HG02623 (cell line): ENCODE results near the gene SCG5.

Experiments
- ATAC-seq: cut with Tn5 transposase; IDR thresholded peaks from one replicate; pipeline ENCODE4 v1.9.1; 2021; ENCODE audit warnings: moderate library complexity; ENCODE audit not compliant: unreplicated experiment

The SCG5 gene

DNA sequence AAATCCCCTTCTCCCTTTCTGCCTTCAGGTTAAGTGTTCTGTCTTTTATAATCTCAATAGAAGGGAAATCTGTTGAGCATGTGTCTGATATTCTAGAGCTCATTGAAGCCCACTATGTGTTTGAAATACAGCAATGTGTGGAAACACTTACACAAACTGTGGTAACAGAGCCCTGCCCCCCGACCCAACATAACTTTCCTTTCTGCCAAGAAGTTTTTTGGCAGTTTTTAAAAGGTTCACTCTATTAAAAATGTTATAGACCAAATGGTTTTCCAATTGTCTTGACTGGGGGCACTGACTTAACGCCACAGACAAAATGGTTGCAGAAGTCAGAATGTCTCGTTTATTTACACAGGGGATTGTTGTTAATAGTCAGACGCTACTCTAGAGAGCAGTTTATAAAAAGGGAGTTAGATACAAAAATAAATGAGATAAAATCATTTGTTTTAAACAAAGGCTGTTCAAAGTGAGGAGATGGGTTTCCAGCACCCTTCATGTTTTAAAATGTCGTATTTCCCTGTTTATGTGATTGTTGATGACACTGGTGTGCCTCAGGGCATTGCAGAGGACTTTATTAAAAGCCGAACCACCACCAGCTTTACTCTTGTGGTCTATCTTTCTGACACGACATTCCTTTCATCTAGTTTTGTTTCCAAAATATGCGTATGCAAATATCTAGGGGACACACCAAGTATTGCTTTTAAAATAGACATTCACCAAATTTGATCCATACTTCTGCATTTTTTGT, 49.6 kb downstream of the SCG5 start:
- ATAC-seq: no peak

DNA sequence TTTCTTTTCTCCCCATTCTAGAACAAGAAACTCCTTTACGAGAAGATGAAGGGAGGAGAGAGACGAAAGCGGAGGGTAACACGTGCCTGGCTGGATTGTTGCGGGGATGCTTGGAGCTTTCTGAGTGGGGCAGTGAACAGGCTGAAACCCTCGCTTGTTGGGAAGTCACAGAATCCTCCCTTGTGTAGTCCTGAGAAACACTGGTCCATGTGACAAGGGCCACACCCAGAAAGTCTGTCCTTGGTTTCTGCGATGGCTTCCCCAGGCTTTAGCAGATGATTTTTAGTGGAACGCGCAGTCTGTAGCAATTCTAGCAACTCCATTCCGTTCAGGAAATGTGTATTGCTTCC, 50.2 kb downstream of the SCG5 start:
- no peak for ATAC-seq

DNA sequence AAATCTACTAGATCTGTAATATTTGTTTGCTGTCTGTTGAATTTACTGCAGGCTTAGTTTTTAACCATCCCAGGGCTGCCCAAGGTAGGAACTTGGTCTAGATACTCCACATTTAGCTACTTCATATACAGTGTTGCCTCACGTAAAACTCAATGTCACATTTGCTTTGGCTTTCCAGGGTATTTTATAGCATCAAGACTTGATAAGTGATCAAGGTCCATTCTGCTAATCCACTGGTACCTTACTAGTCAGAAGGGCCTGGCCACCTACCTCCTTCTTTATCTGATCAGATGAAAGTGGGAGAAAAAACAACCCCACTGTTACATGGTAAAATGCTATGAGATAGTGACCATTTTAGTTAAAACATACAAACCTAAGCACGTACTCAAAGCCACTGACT, 50.8 kb downstream of the SCG5 start:
- ATAC-seq: no peak

GRCh38 chr15:32694222-32694983, 52.9 kb downstream of the SCG5 start:
- no peak for ATAC-seq

DNA sequence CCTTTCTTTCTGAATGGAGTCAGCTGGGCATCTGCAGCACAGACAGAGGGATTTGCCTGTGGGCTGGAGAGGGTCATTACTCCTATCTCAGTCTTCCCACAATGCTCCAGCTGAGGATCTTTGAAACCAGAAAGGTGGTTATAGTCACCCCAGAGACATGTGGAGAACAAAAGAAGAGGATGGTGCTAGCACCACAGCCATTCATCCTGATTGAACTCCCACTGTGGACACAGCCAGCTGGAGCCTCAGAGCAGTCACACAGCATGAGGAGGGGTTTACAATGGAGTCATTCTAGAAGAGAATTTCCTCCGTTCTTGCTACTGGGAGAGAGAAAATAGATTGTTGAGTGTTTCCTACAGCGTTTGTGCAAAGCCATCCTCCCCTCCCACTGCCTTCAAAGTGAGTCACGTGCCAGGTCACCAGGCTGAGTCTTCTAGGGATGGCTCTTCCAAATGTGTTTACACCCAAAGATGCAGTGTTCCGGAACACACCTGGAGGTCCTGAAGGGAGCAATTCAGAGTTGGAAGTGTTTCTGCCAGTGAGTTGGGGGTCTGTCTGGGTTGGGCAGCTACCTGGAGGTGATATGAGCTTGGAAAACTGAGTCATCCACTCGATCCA, 57.4 kb downstream of the SCG5 start:
- ATAC-seq: no peak

DNA sequence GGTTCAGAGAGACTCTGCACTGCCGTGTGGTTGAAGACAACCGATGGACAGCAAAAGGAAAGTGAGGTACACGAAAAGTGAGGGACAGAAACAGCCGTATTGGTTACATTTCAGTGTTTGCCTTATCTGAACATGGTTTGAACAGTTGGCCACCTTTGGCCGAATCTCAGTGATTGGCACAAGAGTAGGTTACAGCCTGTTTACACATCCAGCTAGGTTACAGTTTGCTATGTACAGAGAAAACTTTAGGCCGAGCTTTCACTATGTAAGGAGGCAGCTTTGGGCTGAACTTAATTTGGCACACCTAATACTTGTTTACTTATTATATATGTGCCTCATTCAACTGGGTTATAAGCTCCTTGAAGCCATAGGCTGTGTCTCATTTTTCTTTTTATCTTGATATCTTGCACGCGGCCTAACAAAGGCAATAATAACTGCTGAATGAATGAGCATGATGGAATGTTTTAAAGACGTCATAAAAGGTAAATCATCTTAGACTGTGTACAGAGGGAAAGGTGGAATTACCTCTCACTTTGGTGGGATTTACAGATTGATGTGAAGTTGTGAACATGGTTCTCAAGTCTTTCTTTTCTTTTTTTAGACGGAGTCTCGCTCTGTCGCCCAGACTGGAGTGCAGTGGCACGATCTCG, 59.1 kb downstream of the SCG5 start:
- no peak for ATAC-seq

DNA sequence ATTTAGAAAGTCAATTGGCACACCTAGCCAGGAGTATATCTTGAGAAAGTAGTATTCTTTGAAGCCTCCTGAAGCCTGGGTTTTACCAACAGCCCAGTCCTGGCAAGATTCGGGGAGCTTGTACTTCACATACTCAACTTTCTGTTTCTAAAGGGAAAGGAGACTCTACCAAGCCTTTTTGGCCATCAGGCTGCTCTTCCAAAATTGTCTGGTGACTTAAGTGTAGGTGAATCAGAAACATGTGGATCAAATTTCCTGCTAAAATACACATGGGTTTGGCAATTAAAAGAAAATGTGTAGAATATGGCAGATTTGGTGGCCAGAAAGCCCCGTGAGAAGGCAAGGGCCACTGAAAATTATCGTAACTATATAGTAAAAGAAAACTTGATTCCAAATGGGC, 60.4 kb downstream of the SCG5 start:
- no peak for ATAC-seq

- ATAC-seq: no peak
Measured at GRCh38 chr15:32704395-32704981, 63.0 kb downstream of the SCG5 start.

GRCh38 chr15:32705446-32705845, 63.9 kb downstream of the SCG5 start:
- ATAC-seq: no peak

DNA sequence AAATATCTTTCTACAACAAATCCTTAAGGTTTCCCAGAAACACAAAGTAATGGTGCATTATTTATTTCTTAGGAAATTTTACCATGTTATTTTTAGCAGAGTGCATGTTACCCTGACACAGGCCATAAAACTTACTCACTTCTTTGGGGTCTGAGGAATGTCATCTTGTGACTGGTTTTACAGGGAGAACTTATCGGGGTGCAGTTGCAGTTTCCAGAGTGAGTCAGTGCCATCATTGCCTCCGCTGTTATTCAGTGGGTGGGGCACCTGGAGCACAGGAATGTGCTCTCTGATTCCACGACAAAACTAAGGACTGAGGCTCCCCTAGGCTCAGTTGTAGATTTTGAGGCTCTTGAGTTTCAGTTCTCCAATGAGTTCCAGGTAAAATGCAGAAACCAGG, 65.2 kb downstream of the SCG5 start:
- ATAC-seq: no peak

GRCh38 chr15:32707436-32707835, 65.9 kb downstream of the SCG5 start:
- ATAC-seq: no peak

GRCh38 chr15:32709295-32710033, 68.0 kb downstream of the SCG5 start:
- ATAC-seq: no peak

GRCh38 chr15:32715276-32715675, 73.8 kb downstream of the SCG5 start:
- no peak for ATAC-seq

DNA sequence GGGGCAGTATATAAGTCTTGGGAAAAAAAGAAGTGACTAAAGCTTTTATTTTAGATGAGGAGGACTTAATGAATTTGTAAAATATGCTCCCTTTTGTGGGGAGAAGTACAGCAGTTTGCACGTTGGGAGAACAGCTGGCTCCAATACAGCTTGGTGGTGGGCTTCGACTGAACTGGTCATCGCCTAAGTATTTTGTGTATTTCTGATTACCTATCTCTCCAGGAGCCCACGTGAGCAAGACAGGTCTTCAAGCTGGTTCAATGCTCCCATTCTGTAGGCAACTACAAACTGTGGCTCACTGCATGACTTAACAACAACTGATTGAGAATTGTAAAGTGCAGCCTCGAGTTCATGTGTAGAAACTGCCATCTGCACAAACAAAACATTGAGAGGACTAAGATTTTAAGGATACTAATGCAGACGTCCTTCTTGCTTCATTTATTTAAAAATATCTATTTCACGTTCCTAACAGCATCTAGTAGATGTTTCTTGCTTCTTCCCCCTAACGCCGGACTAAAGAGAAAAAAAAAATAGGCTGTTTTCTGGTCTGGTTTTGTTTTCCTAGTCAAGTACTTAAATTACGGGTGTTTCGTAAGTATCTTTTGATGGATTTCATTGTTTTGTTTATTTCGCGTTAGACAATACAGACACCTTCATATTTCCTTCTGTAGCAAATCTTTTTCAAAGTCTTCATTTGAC, 74.9 kb downstream of the SCG5 start:
- no peak for ATAC-seq

GRCh38 chr15:32716915-32717425, 75.5 kb downstream of the SCG5 start:
- ATAC-seq: no peak

DNA sequence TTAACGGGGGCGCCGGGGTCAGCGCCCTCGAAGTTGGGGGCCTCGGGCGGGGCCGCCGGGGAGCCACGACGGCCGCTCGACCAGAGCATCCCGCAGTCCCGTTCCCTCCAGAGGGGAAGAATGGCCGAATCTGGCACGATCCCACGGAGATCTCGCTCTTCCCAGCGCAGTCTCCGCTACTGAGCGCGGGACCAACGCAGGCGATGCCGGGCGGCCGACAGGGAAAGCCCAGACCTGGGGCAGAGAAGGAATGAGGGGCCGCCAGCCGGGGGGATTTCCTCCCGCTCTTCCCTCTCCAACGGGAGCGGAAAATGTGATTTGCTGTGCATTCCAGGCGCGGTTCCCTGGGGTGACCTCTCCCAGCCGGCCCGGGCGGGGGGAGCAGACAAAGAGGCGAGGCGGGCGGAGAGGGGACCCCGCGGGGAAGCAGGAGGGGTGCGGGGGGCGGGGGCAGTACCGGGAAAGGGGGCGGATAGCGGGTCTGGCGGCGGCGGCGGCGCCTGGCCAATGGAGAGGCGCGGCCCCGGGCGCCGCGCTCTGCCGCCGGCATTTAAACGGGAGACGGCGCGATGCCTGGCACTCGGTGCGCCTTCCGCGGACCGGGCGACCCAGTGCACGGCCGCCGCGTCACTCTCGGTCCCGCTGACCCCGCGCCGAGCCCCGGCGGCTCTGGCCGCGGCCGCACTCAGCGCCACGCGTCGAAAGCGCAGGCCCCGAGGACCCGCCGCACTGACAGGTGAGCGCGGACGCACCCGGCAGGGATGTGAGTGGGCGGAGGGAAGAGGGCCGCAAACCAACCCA, 76.1 kb downstream of the SCG5 start, which contains the start of gene GREM1:
GREM1 (plus strand) TSS at position 579 of the 801 bp plus-strand sequence. CDS start 12,687 bp downstream, outside the sequence.
- ATAC-seq: no peak

GRCh38 chr15:32718227-32718820, 76.8 kb downstream of the SCG5 start:
- no peak for ATAC-seq
